Activated T-cell treated with anti-CD3 and anti-CD28 coated beads, Interleukin-2, amount 50 U/mL, for 1 hour (primary cell): ENCODE results near the gene GMDS.
A peak's percentile ranks its signal among the peaks of the same experiment; 100 is the strongest.

Experiments used
- DNase-seq: peaks from one replicate; pipeline ENCODE4 v3.0.0-alpha.2; 2020

Gene GMDS

DNA sequence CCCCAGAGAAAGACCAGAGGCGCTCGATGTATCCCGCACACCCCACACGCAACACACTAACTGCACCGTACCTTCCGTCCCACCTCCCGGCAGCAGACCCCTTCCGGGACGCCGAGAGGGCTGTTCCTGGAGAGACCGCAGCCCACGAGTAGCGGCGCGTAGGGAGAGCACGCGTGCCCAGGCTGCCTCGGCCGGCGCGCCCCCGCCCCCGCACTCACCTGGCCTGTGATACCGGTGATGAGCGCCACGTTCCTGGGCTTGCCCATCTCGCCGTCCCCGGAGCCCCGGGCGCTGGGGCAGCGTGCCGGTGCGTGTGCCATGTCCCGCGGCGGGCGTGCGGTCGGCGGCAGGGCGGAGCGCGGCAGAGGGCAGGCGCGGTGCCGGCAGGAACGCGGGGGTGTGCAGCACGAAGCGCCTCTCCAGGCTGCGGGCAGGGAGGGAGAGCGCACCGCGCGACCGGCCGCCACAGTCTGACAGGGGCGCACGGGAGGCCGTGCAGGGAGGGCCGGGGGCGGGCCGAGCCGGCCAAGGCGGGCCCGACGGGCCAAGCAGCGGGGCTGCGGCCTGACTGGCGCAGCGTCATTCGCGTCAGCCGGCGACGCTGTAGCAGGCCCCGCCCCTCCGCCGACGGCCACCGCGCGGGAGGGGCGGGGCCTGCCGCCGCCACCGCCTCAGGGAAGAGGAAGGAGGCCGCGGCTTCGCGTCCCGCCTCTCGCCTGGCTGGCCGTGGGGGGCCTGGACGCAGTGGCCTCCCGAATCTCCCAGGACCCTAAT, at the start of gene GMDS:
GMDS (minus strand) TSS at position 503 of the 774 bp plus-strand sequence.
- DNase-seq, result peak; percentile 86

DNA sequence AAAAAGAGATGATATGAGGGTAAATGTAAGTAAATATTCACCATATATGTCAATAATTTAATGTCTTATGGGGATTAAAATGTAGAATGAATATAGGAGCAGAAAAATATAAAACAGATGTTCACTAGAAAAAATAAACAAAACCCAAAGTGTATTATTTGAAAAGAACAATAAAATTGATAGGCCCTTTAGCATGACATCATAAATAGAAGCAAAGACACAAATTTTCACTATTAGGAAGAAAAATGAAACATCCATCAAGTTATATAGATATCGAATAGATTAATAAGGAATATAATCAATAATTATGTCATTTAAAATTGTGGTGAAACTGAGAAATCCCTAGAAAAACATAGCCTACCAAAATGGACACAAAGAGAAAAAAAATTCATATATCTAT, 40.1 kb upstream of the GMDS start:
- DNase-seq, result no peak

DNA sequence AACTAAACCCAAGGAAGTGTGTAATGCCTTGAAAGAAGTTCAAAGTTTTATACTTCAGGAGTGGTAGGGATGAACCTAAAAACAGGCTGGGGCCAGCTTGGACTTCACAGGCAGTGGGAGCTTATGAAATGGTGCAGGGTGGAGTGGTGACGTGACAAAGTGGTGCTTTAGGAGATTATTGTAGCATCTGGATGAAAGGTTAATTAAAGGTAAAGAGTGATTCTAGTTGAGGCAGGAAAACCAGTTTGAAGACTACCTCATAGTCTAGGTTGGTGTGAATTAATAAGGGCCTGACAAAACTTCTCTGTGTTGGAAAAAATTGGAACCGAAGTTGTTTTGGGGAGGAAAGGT, 30.5 kb upstream of the GMDS start:
- DNase-seq, result no peak

DNA sequence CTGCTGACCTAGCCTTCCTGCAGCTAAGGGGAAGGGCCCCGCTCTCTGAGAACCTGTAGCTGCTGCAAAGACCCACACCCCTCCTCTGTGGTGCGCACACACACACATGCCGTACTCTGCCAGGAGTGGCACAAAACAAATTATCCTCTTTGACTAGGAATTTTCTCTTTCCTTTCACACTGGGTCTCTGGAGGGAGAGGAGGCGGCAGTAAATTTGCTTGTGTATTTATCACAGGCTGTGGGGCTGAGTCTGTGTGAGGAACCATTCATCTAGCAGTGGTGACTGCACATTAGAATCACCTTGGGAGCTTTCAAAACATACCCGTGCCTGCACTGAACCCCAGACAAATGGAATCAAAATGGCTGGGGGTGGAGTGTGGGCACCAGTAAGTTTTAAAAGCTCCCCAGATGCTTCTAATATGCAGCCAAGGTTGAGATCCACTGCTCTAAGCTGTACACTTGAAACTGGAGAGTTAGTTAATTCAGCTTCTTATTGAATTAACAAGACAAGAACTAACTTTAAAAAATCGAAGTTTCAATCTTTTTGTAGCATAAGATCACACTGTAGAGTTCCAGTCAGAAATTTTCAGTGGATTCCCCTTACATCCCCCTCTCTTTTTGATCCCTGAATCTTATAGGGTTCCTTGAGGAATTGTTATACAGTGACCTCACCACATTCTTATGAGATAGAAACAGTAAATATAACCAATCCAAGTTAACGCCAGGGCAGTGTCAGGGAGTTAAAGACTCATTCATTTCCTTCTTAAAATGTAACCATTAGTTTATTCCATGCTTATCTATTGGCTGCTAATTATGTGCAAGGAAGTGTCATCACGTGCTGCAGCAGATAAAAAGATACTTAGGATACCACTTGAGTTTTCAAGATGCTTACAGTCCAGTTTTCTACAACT, 29.8 kb upstream of the GMDS start:
- DNase-seq, result no peak

DNA sequence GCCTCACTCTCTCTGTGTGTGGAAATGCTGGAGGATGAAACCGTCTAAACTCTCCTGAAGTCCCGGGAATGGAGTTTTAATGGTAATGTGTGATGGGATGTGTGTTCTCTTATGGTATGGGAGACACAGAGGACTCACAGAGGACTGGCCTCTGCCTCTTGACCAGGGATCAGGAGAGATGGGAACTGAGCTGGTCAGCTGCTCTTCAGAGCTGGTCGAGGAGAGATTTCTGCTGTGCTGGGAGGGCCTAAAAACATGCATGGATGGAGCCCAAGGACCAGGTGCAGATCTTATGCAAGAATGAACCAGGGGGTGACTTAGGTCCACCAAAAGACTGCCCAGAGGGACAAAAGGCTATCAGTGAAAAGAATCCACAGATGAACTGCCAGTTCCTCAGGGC, 27.3 kb upstream of the GMDS start:
- DNase-seq, result no peak

DNA sequence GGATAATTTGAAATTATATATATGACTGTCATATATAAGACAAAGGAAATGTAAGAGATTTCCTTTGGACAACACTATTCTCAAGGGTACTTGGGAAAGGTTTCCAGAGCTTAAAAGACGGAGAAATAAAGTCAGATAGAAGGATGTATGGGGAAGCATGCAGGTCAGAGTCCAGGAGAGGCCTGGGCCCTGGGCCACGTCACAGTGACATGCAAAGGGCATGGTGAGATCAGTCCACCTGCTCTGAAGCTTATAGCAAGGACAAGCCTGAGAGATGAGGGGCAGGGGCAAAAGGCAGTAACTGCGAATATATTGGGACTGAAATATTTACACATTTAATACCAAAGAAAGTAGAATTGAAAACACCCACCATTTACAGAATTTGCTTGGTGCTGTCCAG, 24.6 kb upstream of the GMDS start:
- DNase-seq, result no peak

DNA sequence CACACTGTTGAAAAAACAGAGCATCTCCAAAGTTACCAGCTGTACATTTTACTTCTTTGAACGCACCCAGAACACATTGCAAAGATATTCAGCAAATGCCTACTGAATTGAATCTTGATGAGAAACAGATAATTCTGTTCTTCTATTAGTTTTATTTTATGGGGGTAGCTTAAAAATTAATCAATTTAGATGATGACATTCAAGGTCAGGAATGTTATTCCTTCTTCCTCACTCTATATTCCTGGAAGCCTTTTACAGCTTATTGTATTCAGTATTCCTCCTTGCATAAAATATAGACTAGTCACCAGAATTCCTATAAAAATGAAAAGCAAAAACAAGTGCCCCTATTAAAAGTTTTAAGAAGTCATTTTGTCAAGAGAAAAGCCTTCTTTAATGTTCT, 21.4 kb upstream of the GMDS start:
- DNase-seq, result no peak

DNA sequence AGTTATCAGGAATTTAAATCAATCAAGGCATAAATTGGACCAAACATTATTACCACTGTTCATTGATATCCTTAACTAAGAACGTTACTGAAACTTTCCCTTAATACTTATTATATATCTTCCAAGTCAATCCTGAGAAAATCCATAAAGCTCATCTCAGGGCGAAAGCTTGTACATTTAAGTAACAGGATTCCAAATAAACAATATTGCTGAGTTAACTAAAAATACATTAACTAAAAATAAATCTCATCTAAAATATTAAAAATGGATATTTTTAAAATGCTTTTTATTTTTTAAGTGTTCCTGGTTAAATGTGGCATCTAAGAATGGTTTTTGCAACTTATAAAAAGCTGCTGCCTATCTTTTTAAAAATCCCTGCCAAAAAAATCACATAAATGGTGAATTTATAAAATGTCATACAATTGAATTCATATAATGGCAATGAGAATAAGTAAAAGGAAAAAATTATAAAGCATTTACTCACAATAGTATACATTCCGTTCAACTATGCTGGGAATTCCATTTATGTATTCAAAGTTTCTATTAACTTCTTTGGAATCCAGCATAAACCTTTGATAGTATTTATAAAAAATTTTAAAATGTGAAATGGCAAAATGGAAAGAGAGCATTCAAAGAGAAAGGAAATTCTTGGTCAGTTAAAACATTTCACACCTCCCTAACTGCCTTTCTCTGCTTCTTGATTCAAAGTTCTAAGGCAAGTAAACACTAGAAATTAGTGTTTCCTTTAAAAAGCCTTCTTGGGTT, 20.8 kb upstream of the GMDS start:
- DNase-seq, result no peak

DNA sequence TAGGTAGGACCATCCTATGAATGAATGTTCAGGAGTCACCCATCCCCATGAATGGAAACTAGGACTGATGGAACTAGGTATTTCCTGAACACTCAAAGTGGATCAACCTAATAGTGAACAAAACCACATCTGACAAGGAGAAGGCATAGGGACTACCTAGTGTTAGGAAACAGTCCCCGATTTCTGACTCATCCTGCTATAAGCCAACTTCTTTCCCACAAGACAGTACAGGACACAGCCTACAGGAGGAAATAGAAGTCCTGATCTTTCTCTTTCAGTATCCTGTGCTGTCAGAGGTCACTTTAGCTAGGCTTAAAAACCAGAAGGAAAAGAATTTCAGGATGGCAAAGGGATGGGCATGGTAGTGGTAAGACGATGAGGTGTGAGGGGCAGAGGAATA, 19.5 kb upstream of the GMDS start:
- DNase-seq, result no peak

DNA sequence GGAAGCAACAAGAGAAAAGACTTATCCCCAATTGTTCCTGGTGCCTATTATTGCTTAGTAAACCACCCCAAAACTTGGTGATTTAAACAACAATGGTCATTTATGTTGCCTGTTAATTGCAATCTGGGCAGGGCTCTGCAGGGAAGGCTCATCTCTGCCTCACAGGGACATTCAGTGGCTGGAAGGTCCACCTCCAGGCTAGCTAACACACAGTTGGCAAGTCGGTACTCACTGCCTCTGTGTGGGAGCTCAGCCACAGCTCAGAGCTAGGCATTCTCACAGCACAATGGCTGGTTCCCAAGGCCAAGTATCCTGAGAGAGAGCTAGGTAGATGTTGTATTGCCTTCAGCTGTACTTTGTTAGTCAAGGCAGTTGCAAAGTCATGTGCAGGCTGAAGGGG, 18.5 kb upstream of the GMDS start:
- no peak for DNase-seq

DNA sequence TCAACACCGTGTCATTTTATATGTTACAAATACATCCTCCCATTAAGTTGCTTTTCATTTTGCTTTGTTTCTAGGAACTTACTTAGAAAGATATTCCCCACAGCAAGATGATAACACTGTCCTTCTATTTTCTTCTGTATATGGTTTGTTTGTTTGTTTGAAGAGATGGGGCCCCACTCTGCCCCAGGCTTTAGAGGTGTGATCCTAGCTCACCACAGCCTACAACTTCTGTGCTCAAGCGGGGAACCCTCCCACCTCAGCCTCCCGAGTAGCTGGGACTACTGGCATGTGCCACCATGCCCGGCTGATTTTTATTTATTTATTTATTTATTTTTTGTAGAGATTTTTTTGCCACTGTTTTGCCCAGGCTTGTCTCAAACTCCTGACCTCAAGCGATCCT, 14.2 kb upstream of the GMDS start:
- no peak for DNase-seq

DNA sequence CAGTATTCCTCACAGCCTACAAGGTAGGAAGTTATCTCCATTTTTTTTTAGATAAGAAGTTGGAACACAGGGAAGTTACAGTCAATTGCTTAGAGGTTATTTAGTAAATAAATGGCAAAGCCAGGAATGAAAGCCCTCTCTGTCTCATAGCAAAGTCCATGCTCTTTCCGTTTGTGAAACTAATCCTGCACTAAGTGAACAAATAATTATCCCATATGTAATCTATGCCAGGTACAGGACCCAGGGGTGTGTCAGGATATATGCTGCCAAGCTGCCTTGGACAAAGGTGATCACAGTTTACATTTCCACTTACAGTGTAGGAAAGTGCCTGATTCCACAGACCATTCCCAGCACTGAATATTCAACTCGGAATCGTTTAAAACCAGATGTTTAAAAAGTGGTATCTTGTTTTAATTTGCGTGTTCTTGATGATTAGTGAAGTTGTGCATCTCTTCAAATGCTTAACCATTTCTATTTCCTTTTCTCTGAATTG, 13.6 kb upstream of the GMDS start:
- DNase-seq, result no peak

DNA sequence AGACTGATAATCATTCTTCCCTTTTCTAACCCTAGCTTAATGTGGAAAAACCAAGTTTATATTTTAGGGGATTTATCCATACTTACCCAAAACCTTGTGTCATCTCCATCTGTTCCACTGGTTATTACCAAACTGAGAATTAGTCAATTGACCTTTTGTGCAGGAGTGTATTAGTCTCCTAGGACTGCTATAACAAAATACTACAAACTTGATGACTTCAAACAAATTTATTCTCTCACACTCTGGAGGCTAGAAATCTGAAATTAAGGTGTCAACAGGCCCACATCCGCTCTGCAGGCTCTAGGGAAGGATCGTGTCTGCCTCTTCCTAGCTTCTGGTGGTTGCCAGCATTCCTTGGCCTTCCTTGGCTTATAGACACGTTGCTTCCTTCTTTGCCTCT, 12.7 kb upstream of the GMDS start:
- no peak for DNase-seq

DNA sequence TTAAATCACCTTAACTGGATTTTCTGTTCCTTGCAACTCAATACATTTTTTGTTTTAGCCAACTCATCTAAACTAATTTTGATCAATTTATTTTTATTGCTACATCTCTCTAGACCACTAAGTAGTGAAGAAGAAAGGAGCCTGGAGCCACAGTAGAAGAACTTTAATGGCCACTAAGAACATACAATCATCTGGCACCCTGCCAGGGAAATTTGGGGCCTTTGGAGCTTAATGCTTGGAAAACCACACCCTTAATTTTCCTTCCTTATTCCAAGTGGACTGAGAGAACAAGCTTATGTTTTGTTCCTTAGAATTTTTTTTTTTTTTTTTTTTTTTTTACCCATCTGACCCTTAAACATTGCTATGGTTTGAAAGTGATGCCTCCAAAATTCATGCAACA, 12.0 kb upstream of the GMDS start:
- no peak for DNase-seq

DNA sequence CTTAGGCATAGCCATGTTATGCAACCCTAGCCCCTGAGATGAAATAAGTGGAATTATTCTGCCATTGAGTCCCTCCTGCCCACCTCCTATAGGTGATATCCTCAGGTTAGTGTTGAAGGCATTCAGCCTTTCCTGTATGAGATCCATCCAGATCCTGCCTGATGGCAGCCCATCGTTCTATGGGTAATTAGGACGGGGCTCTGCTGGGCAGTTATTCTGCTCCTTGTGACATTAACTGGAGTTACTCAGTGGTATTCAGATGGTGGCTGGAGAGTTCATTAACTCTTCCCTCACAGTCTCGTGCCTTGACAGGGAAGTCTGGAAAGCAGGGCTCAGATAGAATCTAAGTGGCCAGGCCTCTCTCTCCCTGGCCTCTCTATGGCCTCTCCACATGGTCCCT, 9.3 kb upstream of the GMDS start:
- no peak for DNase-seq

DNA sequence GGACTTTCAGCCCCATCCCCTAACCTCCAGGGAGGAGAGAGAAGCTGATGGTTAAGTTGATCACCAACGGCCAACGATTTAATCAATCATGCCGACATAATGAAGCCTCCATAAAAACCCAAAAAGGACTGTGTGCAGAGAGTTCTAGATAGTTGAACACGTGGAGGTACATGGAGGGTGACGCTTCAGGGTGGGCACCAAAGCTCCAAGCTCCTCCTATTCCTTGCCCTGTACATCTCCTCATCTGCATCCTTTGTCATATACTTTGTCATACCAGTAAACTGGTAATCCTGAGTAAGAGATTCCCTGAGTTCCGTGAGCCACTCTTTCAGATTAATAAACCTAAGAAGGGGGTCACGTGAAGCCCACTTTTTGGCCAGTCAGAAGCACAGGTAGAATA, 3.7 kb upstream of the GMDS start:
- no peak for DNase-seq

DNA sequence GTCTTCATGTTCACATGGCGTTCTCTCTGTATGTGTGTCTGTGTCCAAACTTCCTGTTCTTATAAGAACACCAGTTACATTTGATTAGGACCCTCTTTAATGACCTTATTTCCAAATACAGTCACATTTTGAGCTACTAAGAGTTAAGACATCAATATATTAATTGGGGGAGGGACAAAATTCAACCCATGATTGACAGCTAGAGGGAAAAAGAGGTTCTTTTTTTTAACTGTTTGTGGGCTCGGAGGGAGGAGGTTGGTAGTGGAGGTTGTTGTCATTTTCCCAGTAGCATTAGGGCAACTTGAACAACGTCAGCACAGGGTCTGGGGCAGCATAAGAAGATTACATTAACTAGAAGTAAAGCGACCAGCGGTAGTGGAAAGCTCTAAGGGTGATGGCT, 2.3 kb upstream of the GMDS start:
- DNase-seq, result no peak

DNA sequence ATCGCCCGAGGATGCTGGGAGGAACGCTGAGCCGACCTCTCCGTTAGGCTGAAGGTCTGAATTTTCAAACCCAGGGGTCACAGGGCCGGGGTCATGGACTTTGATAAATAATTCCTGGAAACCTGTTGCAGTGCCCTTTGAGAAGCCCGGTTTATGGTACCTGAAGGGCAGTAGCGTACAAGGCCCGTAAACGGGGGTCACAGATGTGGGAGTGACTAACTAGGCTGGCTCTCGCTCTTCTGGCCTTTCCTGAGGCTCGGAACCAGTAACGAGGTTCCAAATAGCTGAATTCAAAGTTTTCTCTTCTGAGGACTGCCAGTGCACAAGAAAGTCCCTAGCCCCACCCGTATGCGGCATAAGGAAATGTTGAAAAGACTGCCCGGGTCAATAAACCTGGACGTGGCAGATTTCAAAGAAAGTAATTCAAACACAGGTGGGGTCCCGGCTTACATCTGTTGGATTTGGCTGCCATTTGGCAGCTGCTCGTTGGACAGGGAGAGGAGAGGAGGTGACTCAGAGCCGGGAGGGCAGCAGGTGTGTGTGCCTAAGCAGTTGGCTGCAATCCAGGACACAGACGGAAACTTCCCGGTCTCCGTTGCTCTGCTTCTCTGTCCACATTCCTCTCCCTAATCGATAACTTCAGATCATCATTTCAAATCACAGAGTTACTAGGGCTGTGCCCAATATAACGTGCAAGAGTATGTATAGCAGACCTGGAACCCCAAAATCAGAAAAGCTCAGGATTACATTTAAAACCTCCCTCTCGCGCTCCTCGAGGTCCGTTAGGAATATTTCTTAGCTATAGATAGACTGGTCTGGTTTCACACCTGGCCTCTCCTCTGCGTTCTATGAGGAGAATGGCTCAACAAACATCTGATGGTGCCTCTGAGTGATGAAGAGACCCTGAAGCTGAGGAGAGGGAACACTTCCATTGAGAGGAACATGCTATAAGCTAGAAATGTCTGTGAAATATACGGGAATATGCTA, 765 bp upstream of the GMDS start:
- DNase-seq, result peak; percentile 51

DNA sequence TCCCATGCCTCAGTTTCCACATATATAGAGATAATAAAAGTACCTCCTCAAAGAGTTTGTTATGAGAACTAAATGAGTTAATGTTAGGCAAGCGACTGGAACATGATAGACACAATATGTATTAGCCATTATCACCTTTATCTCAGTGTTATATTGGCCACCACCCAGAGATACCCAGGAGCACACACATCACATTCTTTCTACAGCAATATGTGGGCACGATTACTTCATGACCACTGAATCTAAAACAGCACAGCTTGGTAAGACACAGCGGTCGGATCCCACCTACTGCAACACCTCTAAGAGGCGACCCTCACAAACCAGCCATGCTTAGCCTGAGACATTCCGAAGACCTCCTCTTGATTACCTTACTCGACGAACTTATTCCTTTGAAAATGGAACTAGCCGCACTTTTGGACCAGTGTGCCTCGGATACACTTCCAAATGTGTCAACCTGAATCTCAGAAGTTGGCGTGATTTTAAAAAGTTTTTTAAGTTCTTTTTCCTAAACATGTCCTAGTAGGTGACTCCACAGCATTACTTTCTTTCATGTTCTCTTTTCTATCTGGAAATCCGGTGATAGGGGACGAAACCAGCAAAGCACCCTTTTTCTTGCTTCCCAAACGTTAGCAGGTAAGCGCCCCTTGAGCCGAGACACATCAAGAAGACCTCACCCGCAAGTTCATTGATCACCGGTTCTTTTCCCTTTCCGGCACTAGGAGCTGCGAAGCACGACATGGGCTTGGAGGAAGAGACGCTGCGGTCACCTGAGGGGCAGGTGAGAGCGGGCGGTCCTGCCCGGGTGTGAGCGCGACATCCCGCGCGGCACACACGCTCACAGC, 923 bp downstream of the GMDS start:
- DNase-seq, result no peak

DNA sequence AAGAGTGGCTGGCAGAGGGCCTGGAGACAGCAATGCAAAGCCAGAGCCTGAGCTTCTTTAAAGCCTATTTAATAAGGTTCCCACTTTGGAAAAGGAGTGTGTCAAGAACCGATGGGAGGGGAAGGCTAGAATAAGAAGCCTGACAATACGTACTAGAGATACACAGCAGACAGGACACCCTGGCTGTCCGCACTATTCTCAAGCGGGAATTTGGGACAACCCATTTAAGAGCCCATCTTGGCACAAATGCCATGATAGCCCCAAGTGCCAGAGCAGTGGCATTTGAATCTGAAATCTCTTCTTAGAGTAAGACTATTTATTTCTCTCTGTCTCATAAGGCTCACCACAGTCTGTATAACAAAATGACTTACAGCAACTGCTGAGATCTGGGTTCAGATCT, 3.1 kb downstream of the GMDS start:
- DNase-seq, result no peak

DNA sequence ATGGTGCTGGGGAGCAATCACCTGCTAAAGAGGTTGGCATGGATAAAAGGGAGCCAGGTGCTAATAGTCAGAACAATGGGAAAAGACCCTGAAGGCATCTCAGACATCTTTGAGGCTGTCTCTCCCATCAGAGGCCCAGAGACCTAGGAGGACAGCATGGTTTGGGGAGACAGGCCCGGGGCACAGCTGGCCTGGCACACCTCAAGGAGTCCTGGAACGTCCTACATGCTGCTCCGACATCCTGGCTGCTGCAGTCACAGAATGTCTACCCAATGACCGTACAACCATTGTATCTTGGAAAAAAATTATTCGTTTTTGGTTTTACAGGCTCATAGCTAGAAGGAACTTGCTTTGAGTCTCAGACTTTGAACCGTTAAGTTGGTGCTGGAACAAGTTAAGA, 4.4 kb downstream of the GMDS start:
- DNase-seq, result no peak
